Panc1 (cell line): ENCODE data around the gene HLA-B. TPM values are rescaled to one million over a fixed set of nuclear protein-coding genes. Genes with fewer than 3 reads are reported as not detected.

Source experiments
- ATAC-seq: fragments of 200-7000 bp; cut with Tn5 transposase; 2 replicates; pipeline ENCODE4 v1.9.1; 2020; ENCODE audit warnings: mild to moderate bottlenecking, moderate library complexity
- BruUV-seq: library from RNA; stranded (reverse); fragments of 400-500 nt; replicated peaks from 2 replicates; lab custom pipeline; 2021; lab: Mats Ljungman, UMichigan
- CTCF ChIA-PET: fragments of 300-600 bp; sonication (Branson Sonifier 250); formaldehyde crosslinking; loops from one replicate; lab custom pipeline; 2022; ENCODE audit warnings: antibody characterized with exemption; lab: Charles Lee
- POLR2A ChIA-PET: fragments of 300-600 bp; sonication (Branson Sonifier 250); formaldehyde crosslinking; loops from one replicate; lab custom pipeline; 2022; ENCODE audit warnings: antibody characterized with exemption; lab: Charles Lee
- DNase-seq: peaks from one replicate; pipeline ENCODE4 v3.0.0-alpha.2; 2010; ENCODE audit warnings: low read depth, low spot score
- H3K27ac ChIP-seq: 2 replicates; pipeline ENCODE4 v1.5.1; 2011; ENCODE audit warnings: mild to moderate bottlenecking, low read length, inconsistent platforms
- H3K27me3 ChIP-seq: fragments of 200-500 bp; sonication (Bioruptor generic); 2 replicates; pipeline ENCODE4 v1.6.0; 2014; ENCODE audit warnings: low read length, inconsistent platforms; ENCODE audit not compliant: control insufficient read depth, insufficient read depth
- H3K36me3 ChIP-seq: fragments of 200-500 bp; sonication (Bioruptor generic); 2 replicates; pipeline ENCODE4 v1.5.1; 2014; ENCODE audit warnings: inconsistent platforms, mild to moderate bottlenecking, low read length, moderate library complexity; ENCODE audit not compliant: control insufficient read depth, insufficient read depth
- H3K4me1 ChIP-seq: 2 replicates; pipeline ENCODE4 v1.5.1; 2011; ENCODE audit warnings: inconsistent platforms, mild to moderate bottlenecking, low read length, moderate library complexity; ENCODE audit not compliant: control insufficient read depth, insufficient read depth
- H3K4me3 ChIP-seq, 2 experiments: 2 replicates each; pipeline ENCODE4 v1.5.1; 2011 to 2012; ENCODE audit warnings: low read depth in 2 of 2, low read length in 2 of 2, mild to moderate bottlenecking in 2 of 2, inconsistent platforms in 1 of 2, moderate library complexity in 1 of 2
- H3K9me3 ChIP-seq: fragments of 200-500 bp; sonication (Bioruptor generic); 2 replicates; pipeline ENCODE4 v1.5.1; 2014; ENCODE audit warnings: low read depth, mild to moderate bottlenecking, inconsistent platforms, low read length, moderate library complexity; ENCODE audit not compliant: control insufficient read depth, insufficient read depth
- CTCF ChIP-seq: fragments of 450-650 bp; IDR thresholded peaks from 2 replicates; pipeline ENCODE4 v1.5.1; 2017; ENCODE audit warnings: mild to moderate bottlenecking
- POLR2AphosphoS5 ChIP-seq: IDR thresholded peaks from 2 replicates; pipeline ENCODE4 v1.6.1; 2012; ENCODE audit warnings: mild to moderate bottlenecking, low read depth, low read length, moderate library complexity
- REST ChIP-seq, 2 experiments: IDR thresholded peaks; 2 replicates each; pipeline ENCODE4 v1.6.1; 2011 to 2012; ENCODE audit warnings: low read depth in 2 of 2, control low read depth in 1 of 2, low read length in 1 of 2, mild to moderate bottlenecking in 1 of 2, moderate library complexity in 1 of 2; ENCODE audit not compliant: insufficient read depth in 1 of 2
- SIN3A ChIP-seq: IDR thresholded peaks from 2 replicates; pipeline ENCODE4 v1.6.1; 2012; ENCODE audit warnings: low read depth, mild to moderate bottlenecking, low read length, moderate library complexity, borderline replicate concordance; ENCODE audit not compliant: insufficient read depth
- TCF7L2 ChIP-seq: IDR thresholded peaks from 2 replicates; pipeline ENCODE4 v1.6.1; 2011; ENCODE audit warnings: mild to moderate bottlenecking, low read depth, low read length, inconsistent platforms
- in situ Hi-C: cut with HindIII; loops from 2 replicates; pipeline ENCODE4 v1.10.0; 2016; ENCODE audit warnings: low sequenced_read_pairs, low pct_unique_long_range_greater_than_20kb
- intact Hi-C: fragments of 100-400 bp; cut with micrococcal nuclease; formaldehyde crosslinking; loops from one replicate; pipeline ENCODE4 v1.10.0; 2022; ENCODE audit not compliant: unreplicated experiment
- total RNA-seq: library from RNA; stranded (reverse); gene quantifications from one replicate; pipeline ENCODE4 v1.2.1, GENCODE V29; 2021; ENCODE audit not compliant: unreplicated experiment

HLA-B gene
- total RNA-seq, 1 experiment from 2014 or later, result 191 TPM

- H3K27me3 ChIP-seq, result peaks cover 21% of the 10 kb centered on the region
- ATAC-seq, result no peak
- intact Hi-C loops, result no loop called here
- TF ChIP-seq SIN3A (no peak), TCF7L2 (no peak), POLR2AphosphoS5 (no peak), REST (IDR thresholded peaks at IDR 0.05; ENCODE audit: insufficient read depth in 1 of 2, low read depth in 2 of 2, low read length in 1 of 2) (no peak), CTCF (no peak)
- no peak overlapping the region for H3K27ac ChIP-seq
- in situ Hi-C loops, result no loop called here
- no peak for DNase-seq
- 0 out of 2 replicates have a peak, but pooled peaks cover 4% of the 10 kb centered on the region for H3K4me1 ChIP-seq
- BruUV-seq, result no TSS peak
- ChIA-PET POLR2A (interaction anchor here (0.6 kb wide), 1 partner anchor 167 kb away, joined by 6 read pairs; no protein-coding TSS in a partner anchor), CTCF (interaction anchor here (0.7 kb wide), 1 partner anchor 27 kb away, joined by 3 read pairs; no protein-coding TSS in a partner anchor)
- no peak overlapping the region for H3K4me3 ChIP-seq
- H3K9me3 ChIP-seq, result no peaks in the 10 kb centered on the region
- H3K36me3 ChIP-seq, result no peaks in the 10 kb centered on the region
Measured at GRCh38 chr6:31359581-31359980, 2.6 kb upstream of the HLA-B start.

GRCh38 chr6:31358302-31358701, 1.3 kb upstream of the HLA-B start:
- Histone ChIP-seq H3K27ac (no peak overlapping the region), H3K9me3 (no peaks in the 10 kb centered on the region), H3K36me3 (no peaks in the 10 kb centered on the region), H3K4me3 (no peak overlapping the region), H3K27me3 (peaks cover 17% of the 10 kb centered on the region), H3K4me1 (0 out of 2 replicates have a peak, but pooled peaks cover 4% of the 10 kb centered on the region)
- BruUV-seq, result no TSS peak
- DNase-seq, result no peak
- in situ Hi-C loops, result no loop called here
- no peak for ATAC-seq
- POLR2A ChIA-PET, result no interaction called here
- intact Hi-C loops, result no loop called here
- TF ChIP-seq TCF7L2 (no peak), CTCF (no peak), POLR2AphosphoS5 (no peak), REST (IDR thresholded peaks at IDR 0.05; ENCODE audit: insufficient read depth in 1 of 2, low read depth in 2 of 2, low read length in 1 of 2) (no peak), SIN3A (no peak)
- CTCF ChIA-PET, result no interaction called here
